KMS-11 (cell line): ENCODE measurements around the gene PEX3.

ENCODE experiments used
- H2AFZ ChIP-seq: fragments of 200-600 bp; sonication (generic); 2 replicates; pipeline ENCODE4 v1.6.1; 2016; ENCODE audit warnings: antibody characterized with exemption, mixed run types, low read depth
- H3K27ac ChIP-seq: fragments of 200-600 bp; sonication (generic); 2 replicates; pipeline ENCODE4 v1.6.1; 2016; ENCODE audit warnings: mild to moderate bottlenecking, mixed run types
- H3K27me3 ChIP-seq: fragments of 200-600 bp; sonication (generic); 2 replicates; pipeline ENCODE4 v1.6.1; 2017; ENCODE audit warnings: mild to moderate bottlenecking, low read depth, mixed run types, moderate library complexity; ENCODE audit not compliant: insufficient read depth
- H3K36me3 ChIP-seq: fragments of 200-600 bp; sonication (generic); 2 replicates; pipeline ENCODE4 v1.6.1; 2017; ENCODE audit warnings: mild to moderate bottlenecking, mixed run types; ENCODE audit not compliant: insufficient read depth
- H3K4me1 ChIP-seq: fragments of 200-600 bp; sonication (generic); 2 replicates; pipeline ENCODE4 v1.6.1; 2016; ENCODE audit warnings: mild to moderate bottlenecking, low read depth, mixed run types; ENCODE audit not compliant: poor library complexity, severe bottlenecking
- H3K4me2 ChIP-seq: fragments of 200-600 bp; sonication (generic); 2 replicates; pipeline ENCODE4 v1.7.0; 2016; ENCODE audit warnings: mild to moderate bottlenecking, mixed run types
- H3K4me3 ChIP-seq: fragments of 200-600 bp; sonication (generic); IDR thresholded peaks from 2 replicates; pipeline ENCODE4 v1.6.1; 2017; ENCODE audit warnings: low read depth, low read length, mixed read lengths; ENCODE audit not compliant: insufficient read depth
- H3K79me2 ChIP-seq: fragments of 200-600 bp; sonication (generic); 2 replicates; pipeline ENCODE4 v1.6.1; 2016; ENCODE audit warnings: low read depth, mixed run types; ENCODE audit not compliant: insufficient read depth
- H3K9ac ChIP-seq: fragments of 200-600 bp; sonication (generic); 2 replicates; pipeline ENCODE4 v1.6.1; 2016; ENCODE audit warnings: mild to moderate bottlenecking, mixed run types
- H4K20me1 ChIP-seq: fragments of 200-600 bp; sonication (generic); 2 replicates; pipeline ENCODE4 v1.6.1; 2016; ENCODE audit warnings: mild to moderate bottlenecking, mixed run types; ENCODE audit not compliant: insufficient read depth
- CTCF ChIP-seq: fragments of 200-600 bp; sonication (generic); conservative IDR thresholded peaks from 2 replicates; pipeline ENCODE4 v1.6.1; 2017; ENCODE audit warnings: low read depth, mild to moderate bottlenecking, antibody characterized with exemption, low read length, moderate library complexity, mixed read lengths

The PEX3 gene

DNA sequence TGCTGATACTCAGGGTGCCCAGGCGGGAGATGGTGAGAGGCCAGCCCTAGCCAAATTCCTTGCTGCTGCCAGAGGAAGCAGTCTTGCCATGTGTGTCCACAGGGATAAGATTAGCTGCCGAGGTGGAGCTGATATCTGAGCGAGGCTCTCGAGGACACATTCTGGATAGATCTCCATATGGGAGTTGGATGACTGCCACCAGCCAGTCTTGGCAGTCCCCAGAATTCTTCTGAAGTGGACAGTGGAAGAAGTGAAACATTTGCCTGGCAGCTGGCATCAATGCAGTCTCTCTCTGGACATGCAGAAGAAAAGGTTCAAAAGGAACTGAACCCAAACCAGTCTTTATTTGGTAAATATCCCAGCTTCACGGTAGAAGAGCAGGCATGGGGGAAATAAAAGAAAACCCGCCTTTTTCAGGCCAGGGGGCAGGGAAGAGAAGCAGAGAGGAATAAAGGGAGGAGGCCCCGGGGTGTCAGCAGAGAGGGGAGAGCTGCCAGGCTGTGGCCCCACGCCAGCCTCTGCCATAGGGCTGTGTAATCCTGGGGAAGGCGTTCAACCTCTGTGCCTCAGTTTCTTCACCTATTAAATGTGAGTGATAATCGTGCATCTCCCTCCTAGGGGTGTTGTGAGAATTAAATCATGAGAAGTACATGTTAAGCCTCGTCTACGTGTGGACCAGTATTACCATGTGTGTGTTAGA, 64.6 kb downstream of the PEX3 start:
- Histone ChIP-seq H3K27ac (no peak overlapping the region), H3K27me3 (no peaks in the 10 kb centered on the region), H3K9ac (no peak overlapping the region)

GRCh38 chr6:143515766-143516355, 65.3 kb downstream of the PEX3 start:
- Histone ChIP-seq H3K79me2 (no peaks in the 10 kb centered on the region), H3K4me3 (no peak overlapping the region), H3K27ac (no peak overlapping the region), H3K27me3 (no peaks in the 10 kb centered on the region), H2AFZ (no peak overlapping the region), H4K20me1 (no peaks in the 10 kb centered on the region), H3K9ac (no peak overlapping the region), H3K4me2 (no peak overlapping the region), H3K36me3 (no peaks in the 10 kb centered on the region), H3K4me1 (peaks cover 6% of the 10 kb centered on the region)
- TF ChIP-seq CTCF = no peak

More for the DNA sequence above, 64.6 kb downstream of the PEX3 start:
- 0 out of 2 replicates have a peak, but pooled peaks cover 1% of the 10 kb centered on the region for H3K79me2 ChIP-seq
- no peaks in the 10 kb centered on the region for H4K20me1 ChIP-seq
- no peak for TF ChIP-seq CTCF
- no peak overlapping the region for H3K4me3 ChIP-seq
- H2AFZ ChIP-seq = no peak overlapping the region
- no peak overlapping the region for H3K4me2 ChIP-seq
- H3K4me1 ChIP-seq = peaks cover 11% of the 10 kb centered on the region
- H3K36me3 ChIP-seq = no peaks in the 10 kb centered on the region

- H3K27me3 ChIP-seq = no peaks in the 10 kb centered on the region
- no peak overlapping the region for H3K4me2 ChIP-seq
- peaks cover 6% of the 10 kb centered on the region for H3K4me1 ChIP-seq
- no peak overlapping the region for H2AFZ ChIP-seq
- no peak overlapping the region for H3K27ac ChIP-seq
- TF ChIP-seq CTCF = no peak
- H3K9ac ChIP-seq = no peak overlapping the region
- H3K79me2 ChIP-seq = no peaks in the 10 kb centered on the region
- H3K36me3 ChIP-seq = no peaks in the 10 kb centered on the region
- H4K20me1 ChIP-seq = no peaks in the 10 kb centered on the region
- H3K4me3 ChIP-seq = no peak overlapping the region
Observed at GRCh38 chr6:143516690-143517446, 66.3 kb downstream of the PEX3 start.

- Histone ChIP-seq H3K4me3 (no peak overlapping the region), H3K36me3 (no peaks in the 10 kb centered on the region), H3K4me2 (no peak overlapping the region), H2AFZ (no peak overlapping the region), H3K27me3 (no peaks in the 10 kb centered on the region), H3K27ac (no peak overlapping the region), H3K4me1 (peaks cover 6% of the 10 kb centered on the region), H3K9ac (no peak overlapping the region), H4K20me1 (no peaks in the 10 kb centered on the region), H3K79me2 (no peaks in the 10 kb centered on the region)
- TF ChIP-seq CTCF = no peak
Observed at GRCh38 chr6:143517447-143517773, 66.8 kb downstream of the PEX3 start.
